ENCODE results near the gene OR52N4. TPM values are rescaled to one million over a fixed set of nuclear protein-coding genes. Genes with fewer than 3 reads are reported as not detected.
"Not testable (repeated sequence)": the region's sequence is repeated elsewhere in the genome, so short reads cannot be mapped to it uniquely, and the experiment has no call there.

The OR52N4 gene
- not detected in 2 replicates for total RNA-seq (2014; rRNA removed; shearing (Covaris generic))

DNA sequence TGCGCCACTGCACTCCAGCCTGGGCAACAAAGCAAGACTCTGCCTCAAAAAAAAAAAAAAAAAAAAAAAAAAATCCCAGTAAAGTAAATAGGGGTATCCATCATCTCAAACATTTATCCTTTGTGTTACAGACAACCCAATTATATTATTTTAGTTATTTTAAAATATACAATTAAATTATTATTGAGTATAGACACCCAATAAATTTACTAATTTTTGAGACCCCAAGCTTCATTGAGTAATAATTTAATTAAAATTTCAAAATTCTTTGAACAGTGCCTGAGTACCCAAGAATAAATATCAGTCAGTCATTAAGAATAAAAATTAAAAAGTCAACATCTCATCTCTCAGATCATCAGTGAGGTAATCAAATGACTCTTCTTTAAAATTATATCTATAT is at the start of gene OR52N4:
OR52N4 (plus strand) TSS at position 301 of the 400 bp plus-strand sequence. CDS start 498 bp downstream, outside the sequence.
- no peak for DNase-seq (ENCODE audit: low spot score)

DNA sequence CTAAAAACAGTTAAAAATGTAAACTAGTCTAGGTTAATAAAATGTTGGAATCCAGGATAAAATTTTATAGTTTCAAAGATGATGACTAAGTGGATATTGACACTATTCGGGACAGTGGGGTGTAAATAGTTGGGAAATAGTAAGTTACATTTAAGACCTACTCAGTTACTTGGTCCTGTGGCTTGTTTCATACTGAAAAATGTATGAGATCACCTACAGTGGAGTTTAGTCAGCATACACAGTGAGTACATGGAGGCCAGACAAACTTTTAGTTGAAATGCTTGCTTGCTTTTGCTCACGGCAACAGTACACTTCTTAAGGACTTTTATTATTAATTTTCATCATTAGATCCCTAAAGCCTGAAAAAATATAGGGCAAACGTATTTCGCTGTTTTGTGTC is 48.4 kb upstream of the OR52N4 start:
- DNase-seq (ENCODE audit: low spot score), result no peak

DNA sequence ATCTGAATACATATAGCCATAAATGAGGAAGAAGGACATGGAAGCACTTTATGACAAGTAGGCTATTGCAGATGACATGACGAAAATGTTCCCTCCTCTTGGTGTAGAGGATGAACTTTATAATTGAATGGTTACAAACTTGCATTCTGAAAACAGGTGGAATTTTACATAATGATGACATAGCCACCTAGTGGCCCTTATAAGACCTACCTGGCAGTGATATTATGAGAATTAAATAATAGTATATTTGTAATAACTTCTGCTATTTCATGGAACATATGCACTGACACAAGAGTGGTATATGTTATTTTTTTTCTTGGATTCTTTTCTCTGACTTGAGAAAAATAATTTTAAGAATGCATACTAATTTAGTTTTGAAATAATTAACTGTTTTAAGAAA is 41.5 kb upstream of the OR52N4 start:
- DNase-seq (ENCODE audit: low spot score), result no peak

DNA sequence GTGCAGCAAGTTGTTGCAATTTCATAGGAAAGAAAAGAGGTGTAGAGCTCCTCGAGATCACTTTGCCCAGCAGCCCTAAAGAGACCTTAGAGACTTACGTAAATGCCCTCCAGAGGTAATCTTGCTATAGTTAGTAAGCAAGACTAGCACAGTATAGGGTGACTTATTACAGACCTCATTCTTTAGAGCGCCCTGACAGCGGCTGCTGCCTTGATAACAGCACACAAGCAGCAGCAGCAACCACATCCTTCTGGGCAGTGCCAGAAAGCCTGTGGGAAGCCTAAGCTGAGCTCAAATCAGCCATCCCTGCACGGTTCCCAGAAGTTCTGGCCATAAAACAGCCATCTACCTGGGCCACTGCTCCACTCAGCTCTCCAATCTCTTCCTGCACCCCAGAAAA is 40.3 kb upstream of the OR52N4 start:
- DNase-seq (ENCODE audit: low spot score), result no peak

DNA sequence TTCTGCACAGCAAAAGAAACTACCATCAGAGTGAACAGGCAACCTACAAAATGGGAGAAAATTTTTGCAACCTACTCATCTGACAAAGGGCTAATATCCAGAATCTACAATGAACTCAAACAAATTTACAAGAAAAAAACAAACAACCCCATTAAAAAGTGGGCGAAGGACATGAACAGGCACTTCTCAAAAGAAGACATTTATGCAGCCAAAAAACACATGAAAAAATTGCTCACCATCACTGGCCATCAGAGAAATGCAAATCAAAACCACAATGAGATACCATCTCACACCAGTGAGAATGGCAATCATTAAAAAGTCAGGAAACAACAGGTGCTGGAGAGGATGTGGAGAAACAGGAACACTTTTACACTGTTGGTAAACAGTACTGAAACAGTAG is 37.5 kb upstream of the OR52N4 start:
- DNase-seq (ENCODE audit: low spot score), result not testable (repeated sequence)

DNA sequence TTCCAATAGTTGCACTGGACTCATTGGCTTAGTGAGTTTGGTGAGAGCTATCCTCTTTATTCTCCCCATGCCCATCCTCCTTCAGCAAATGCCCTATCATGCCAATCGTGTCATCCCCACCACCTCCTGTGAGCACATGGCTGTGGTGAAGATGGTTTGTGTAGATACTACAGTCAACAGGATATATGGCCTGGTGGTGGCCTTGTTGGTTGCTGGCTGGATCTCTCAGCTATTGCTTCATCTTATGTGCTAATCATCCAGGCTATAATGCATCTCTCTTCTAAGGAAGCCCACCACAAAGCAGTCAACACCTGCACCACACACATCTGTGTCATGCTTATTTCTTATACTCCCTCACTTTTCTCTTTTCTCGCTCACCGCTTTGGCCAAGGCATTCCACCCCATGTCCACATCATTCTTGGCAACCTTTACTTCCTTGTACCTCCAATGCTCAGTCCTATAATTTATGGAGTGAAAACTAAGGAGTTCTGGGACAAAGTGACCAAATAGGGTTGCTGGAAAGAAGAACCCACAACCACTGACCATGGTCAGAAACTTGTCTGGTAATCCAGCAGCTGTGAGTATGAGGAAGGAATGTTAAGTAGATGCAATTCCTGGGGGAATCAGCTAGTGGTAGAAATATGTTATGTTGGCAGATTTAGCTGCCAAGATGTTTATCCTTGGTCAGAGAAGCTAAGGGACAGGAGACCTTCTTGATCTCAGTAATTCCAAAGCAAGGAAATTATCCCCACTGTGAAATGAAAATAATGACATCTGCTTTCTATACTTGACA is 34.1 kb upstream of the OR52N4 start:
- no peak for DNase-seq (ENCODE audit: low spot score)

DNA sequence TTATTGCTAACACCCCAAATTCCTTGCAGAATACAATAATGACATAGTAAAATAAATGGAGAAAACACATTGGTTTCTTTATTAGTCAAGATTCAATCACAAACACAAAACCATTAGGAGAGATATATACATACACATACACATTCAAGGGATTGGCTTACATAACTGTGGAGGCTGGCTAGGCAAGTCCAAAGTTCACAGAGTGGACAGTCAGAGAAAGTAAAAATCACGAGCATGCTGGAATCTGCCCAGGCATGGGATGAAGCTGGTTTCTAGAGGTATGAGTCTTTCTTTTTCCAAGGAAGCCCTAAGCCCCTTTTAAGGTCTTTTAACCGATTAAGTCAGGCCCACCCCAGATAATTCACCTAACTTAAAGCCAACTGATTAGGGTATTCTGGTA is 31.4 kb upstream of the OR52N4 start:
- no peak for DNase-seq (ENCODE audit: low spot score)

DNA sequence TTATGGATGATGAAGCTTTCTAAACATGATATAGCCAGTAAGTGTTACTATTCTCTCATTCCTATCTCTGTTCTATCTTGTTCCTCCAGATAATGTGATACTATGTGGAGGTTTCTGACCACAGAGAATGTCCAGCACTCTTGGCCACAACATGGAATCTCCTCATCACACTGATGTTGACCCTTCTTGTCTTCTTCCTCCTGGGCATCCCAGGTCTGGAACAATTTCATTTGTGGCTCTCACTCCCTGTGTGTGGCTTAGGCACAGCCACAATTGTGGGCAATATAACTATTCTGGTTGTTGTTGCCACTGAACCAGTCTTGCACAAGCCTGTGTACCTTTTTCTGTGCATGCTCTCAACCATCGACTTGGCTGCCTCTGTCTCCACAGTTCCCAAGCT is 27.7 kb upstream of the OR52N4 start:
- no peak for DNase-seq (ENCODE audit: low spot score)

DNA sequence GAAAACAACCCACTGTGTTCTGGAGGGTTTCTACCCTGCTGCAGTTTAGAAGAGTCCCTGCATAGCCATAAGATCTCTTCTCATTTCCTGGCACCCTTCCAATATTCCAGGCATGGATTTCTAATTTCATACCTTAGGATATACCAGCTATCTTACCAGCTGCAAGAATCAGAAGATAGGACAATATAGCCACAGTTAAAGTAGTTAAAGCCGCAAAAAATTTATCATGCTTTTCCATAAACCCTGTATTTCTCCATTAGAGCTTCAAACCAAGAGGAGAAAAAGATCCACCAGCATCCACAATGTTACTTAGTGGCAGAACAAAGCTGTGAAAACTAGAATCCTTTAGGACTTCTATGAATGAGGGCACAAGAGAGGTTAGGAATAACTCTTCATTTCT is 26.4 kb upstream of the OR52N4 start:
- DNase-seq (ENCODE audit: low spot score), result no peak

DNA sequence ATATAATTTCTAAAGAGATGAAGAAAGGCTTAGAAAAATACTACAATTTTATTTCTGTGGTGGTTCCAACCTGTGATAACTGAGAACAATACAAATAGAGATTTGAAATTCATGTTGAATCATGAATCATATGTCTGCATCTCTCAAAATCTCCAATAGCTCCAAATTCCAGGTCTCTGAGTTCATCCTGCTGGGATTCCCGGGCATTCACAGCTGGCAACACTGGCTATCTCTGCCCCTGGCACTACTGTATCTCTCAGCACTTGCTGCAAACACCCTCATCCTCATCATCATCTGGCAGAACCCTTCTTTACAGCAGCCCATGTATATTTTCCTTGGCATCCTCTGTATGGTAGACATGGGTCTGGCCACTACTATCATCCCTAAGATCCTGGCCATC is 17.6 kb upstream of the OR52N4 start, which contains the start of gene OR56B1:
OR56B1 (plus strand) TSS at position 53 of the 400 bp plus-strand sequence; CDS start at position 122, 69 bp downstream.
- no peak for DNase-seq (ENCODE audit: low spot score)

DNA sequence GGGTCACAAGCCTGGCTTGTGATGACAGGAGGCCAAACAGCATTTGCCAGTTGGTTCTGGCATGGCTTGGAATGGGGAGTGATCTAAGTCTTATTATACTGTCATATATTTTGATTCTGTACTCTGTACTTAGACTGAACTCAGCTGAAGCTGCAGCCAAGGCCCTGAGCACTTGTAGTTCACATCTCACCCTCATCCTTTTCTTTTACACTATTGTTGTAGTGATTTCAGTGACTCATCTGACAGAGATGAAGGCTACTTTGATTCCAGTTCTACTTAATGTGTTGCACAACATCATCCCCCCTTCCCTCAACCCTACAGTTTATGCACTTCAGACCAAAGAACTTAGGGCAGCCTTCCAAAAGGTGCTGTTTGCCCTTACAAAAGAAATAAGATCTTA is 17.0 kb upstream of the OR52N4 start:
- no peak for DNase-seq (ENCODE audit: low spot score)

DNA sequence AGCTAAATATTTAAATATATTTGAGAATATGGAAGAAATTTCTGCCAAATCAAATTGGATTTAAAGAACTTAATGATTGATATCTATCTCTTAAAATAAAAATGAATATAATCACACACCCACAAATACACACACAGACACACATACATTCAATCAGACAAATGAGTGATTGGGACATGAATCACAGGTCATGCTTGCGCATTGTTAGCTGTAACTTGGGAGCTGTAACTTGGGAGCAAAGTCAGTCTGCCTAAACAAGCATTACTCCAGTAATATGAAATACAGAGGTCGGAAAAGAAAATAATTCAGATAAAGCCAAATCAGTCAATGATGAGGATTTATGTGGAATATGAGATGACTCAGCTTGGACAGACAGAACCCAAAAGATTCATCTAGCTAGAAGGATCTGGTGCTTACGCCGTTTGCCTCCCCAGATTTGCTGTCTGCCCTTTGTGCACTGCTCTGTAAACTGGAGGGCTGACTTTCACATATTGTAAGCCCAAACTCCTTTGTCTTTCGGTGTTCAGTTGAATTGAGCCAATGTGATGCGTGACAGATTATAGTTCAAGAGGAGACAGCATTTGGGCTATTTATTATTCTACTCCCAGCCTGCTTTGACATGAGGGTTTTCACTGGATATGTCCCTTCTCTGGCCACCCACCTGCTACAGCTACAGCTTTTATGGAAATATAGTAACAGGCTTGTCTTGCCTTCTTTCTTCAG is 16.2 kb upstream of the OR52N4 start:
- DNase-seq (ENCODE audit: low spot score), result no peak

DNA sequence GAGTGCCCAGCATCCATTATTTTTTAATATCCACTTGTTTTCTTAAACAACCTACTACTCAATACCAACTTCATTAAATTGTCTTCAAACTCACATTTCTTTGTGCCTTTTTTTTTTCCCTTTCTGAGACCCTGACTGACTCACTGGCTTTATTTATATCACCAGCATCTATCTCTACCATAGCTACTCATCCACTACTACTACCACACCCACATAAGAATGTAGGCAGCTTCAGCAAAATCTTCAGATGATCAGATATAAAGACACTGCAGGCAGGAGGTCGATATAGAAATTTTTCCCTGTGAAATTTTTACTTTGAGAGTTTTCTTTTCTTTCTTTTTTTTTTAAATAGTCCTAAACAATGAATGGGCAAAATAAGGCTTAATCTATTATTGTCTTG is 15.6 kb upstream of the OR52N4 start:
- no peak for DNase-seq (ENCODE audit: low spot score)

DNA sequence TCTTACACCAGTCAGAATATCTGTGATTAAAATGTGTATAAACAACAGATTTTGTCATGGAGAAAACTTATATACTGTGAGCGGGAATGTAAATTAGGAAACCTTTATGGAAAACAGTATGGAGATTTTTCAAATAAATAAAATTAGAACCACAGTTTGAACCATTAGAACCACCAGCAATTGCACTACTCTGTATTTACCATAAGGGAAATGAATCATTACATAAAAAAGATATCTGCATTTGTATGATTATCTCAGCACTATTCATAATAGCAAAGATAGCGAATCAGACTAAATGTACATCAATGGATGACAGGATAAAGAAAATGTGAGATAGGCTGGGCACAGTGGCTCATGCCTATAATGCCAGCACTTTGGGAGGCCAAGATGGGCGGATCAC is 7.4 kb upstream of the OR52N4 start:
- no peak for DNase-seq (ENCODE audit: low spot score)

DNA sequence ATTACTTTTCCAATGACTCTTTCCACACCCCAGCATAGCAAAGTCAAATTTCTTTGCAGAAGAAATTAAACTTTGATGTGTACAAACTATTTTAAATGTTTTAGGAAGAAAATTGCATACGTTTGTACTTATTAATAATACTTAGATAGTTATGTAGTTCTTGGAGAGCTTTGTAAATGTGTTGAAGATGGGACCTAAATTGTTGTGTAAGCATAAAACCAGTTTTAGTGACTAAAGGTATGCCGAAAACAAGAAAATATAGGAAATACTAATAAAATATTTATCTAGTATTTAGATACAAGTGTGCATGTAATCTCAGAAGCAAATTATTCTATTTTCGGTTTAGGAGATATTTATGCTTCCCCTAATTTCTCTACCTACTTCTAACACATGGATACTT is 4.2 kb upstream of the OR52N4 start:
- DNase-seq (ENCODE audit: low spot score), result no peak

DNA sequence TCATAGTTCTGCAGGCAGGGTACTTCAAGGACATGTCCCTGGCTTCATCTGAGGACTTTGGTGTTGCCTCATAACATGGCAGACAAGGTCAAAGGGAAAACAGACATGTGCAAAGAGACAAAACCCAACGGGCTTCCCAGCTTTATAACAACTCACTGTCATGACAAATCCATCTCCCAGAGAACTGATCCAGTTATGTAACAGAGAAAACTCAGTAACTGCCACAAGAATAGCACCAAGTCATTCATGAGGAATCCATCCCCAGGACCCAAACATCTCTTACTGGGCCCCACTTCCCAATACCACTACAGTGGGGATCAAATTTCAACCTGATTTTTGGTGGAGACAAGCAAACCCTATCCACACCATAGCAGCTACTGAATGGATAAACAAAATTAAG is 13.0 kb downstream of the OR52N4 start:
- DNase-seq (ENCODE audit: low spot score), result no peak

DNA sequence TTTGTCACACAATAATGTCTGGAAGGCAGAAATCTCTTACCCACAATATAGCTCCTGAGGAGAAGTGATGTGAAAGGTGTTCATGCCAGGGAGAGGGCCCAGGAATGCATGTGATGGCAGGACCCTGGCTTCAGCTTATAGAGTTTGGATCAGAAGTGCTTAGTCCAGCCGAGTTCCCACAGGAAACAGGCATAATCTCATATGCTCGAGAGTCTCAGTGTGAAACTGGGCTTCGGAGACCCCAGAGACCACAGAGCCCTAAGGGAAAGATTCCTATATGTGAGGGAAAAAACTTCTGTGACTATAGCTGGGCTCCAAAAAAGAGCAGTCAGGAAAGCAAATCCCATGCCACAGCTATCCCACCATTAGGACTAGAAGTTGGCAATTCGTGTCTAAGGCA is 29.2 kb downstream of the OR52N4 start, which contains the start of gene OR52N5:
OR52N5 (minus strand) TSS at position 101 of the 400 bp plus-strand sequence. CDS start 4,721 bp downstream, outside the sequence.
- no peak for DNase-seq (ENCODE audit: low spot score)

DNA sequence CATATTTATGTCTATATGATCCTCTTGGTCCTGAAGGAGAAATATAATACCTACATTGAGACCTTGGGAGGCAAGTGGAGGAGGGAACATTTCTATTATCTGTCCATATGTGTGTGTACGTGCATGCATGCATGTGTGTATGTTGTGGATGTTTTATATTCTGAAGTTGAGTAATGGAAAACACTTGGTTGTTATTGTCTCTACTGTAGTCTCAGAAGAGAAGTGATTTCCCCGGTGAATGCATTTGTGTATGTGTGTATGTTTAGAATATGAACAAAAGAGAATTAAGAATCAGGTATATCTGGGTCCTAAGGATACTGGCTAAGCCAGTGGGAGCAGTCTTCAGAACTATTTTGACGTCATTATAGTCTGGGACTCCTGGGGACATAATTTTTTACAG is 37.1 kb downstream of the OR52N4 start, which contains the start of gene OR52N1:
OR52N1 (minus strand) TSS at position 101 of the 400 bp plus-strand sequence. CDS start 2,449 bp downstream, outside the sequence.
- DNase-seq (ENCODE audit: low spot score), result no peak

DNA sequence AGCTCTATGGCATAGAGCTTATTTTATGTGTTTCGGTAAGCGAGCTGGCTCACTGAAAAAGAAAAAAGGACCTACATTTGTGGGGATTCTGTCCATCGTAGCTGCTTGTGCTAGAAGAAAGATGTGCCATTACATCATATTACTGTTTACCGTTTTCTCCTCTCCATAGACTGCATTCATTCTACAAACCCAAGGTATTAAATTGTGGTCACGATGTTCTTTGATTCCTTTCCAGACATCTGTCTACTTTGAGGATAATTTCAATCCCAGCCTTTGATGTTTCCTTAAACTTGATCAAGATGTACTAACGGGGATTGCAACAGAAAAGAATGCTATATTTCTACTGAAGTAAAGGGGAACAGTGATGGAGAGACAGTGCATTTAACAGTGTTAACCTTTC is 42.5 kb downstream of the OR52N4 start:
- DNase-seq (ENCODE audit: low spot score), result no peak

DNA sequence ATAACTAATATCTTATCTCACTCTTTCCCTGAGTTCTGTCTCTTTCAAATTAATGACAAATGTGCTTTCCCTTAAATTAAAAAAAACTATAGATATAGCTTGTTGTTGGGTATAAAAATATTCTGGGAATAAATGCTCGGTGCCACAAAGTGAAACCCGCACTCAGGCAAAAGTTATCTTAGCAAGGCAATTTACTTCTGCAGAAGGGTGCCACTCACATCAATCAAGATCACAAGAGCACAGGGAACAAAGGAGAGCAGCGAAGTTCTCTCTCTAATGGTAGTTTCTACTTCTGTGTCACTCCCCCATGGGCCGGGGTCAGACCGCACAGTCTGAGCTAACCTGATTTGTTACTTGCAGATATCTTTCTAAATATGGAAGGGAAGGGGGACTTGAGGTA is 49.9 kb downstream of the OR52N4 start:
- DNase-seq (ENCODE audit: low spot score), result no peak

All from H4 (cell line).